ENCODE results near the gene RAB40C. TPM values are rescaled to one million over a fixed set of nuclear protein-coding genes. Genes with fewer than 3 reads are reported as not detected.

Gene RAB40C
- total and polyA plus RNA-seq, 10 of the 15 experiments (the other 5 are each of a cell fraction or from before 2014, with no cell fraction given) = 0.06 to 12.8 (median 4.6) TPM

GRCh38 chr16:567373-568256 lies 22.3 kb upstream of the RAB40C start:
- 84% methylated on average over 35 of the region's 35 CpGs for WGBS (ENCODE audit: insufficient coverage, insufficient replicate concordance, low lambda C conversion rate, missing lambda C conversion rate)
- RAD21 ChIA-PET (ENCODE audit: unreplicated experiment) = interaction anchor here (1.4 kb wide), 1 partner anchor 42 kb away, joined by 4 read pairs; no protein-coding TSS in a partner anchor
- peaks cover 19% of the 10 kb centered on the region for H3K4me1 ChIP-seq (ENCODE audit: control insufficient read depth, insufficient read depth, low read length)
- no peak for FAIRE-seq
- BruUV-seq (replicated peaks) = no TSS peak
- in situ Hi-C loops (cut with MboI) (loop anchor here (5.0 kb wide), 1 partner anchor 35 kb away; no protein-coding TSS in a partner anchor), intact Hi-C loops (cut with micrococcal nuclease; ENCODE audit: unreplicated experiment) (loop anchor here (5.0 kb wide), 1 partner anchor 40 kb away; the partner anchor contains the start of gene CAPN15)
- peak overlapping the region; percentile 76 for H3K4me2 ChIP-seq (ENCODE audit: control insufficient read depth, insufficient read depth)
- DNase-seq (ENCODE audit: low read depth, low spot score) = no peak
- POLR2A ChIA-PET = interaction anchor here (0.5 to 1.3 kb wide), 7 partner anchors 21 to 187 kb away, joined by 3 to 7 read pairs (median 4); partner anchors contain the start of gene CAPN15
- CTCF ChIA-PET = interaction anchor here (1.1 to 1.2 kb wide), 2 partner anchors 34 to 42 kb away, joined by 3 read pairs; no protein-coding TSS in a partner anchor
- SMC1A ChIA-PET (ENCODE audit: uncharacterized antibody, unreplicated experiment) = interaction anchor here (0.7 kb wide), 1 partner anchor 42 kb away, joined by 3 read pairs; no protein-coding TSS in a partner anchor
- no peaks in the 10 kb centered on the region for H3K27me3 ChIP-seq (replicated peaks in 1 of 2; ENCODE audit: control insufficient read depth in 2 of 2, insufficient read depth in 2 of 2, low read length in 1 of 2)
- no peaks in the 10 kb centered on the region for H4K20me1 ChIP-seq (ENCODE audit: control insufficient read depth, insufficient read depth)
- peak overlapping the region; percentile 13; the same call in 1 of the 2 replicates for H3K4me3 ChIP-seq
- no peak for ATAC-seq
- H2AFZ ChIP-seq (ENCODE audit: control insufficient read depth, low read depth, low read length) = peak overlapping the region; percentile 40; the same call in 1 of the 2 replicates
- peak overlapping the region; percentile 65 for H3K9ac ChIP-seq (ENCODE audit: control insufficient read depth, insufficient read depth, low read length)
- H3K36me3 ChIP-seq (ENCODE audit: control insufficient read depth in 2 of 2, insufficient read depth in 2 of 2, low read length in 1 of 2) = no peaks in the 10 kb centered on the region
- H3K27ac ChIP-seq (ENCODE audit: control insufficient read depth, insufficient read depth) = peak overlapping the region; percentile 79
- H3K79me2 ChIP-seq (ENCODE audit: control insufficient read depth, insufficient read depth, low read length) = peaks cover 6% of the 10 kb centered on the region
- H3K9me3 ChIP-seq (replicated peaks; ENCODE audit: control insufficient read depth, insufficient read depth, low read length) = no peaks in the 10 kb centered on the region
- TF ChIP-seq, protein P1, sequence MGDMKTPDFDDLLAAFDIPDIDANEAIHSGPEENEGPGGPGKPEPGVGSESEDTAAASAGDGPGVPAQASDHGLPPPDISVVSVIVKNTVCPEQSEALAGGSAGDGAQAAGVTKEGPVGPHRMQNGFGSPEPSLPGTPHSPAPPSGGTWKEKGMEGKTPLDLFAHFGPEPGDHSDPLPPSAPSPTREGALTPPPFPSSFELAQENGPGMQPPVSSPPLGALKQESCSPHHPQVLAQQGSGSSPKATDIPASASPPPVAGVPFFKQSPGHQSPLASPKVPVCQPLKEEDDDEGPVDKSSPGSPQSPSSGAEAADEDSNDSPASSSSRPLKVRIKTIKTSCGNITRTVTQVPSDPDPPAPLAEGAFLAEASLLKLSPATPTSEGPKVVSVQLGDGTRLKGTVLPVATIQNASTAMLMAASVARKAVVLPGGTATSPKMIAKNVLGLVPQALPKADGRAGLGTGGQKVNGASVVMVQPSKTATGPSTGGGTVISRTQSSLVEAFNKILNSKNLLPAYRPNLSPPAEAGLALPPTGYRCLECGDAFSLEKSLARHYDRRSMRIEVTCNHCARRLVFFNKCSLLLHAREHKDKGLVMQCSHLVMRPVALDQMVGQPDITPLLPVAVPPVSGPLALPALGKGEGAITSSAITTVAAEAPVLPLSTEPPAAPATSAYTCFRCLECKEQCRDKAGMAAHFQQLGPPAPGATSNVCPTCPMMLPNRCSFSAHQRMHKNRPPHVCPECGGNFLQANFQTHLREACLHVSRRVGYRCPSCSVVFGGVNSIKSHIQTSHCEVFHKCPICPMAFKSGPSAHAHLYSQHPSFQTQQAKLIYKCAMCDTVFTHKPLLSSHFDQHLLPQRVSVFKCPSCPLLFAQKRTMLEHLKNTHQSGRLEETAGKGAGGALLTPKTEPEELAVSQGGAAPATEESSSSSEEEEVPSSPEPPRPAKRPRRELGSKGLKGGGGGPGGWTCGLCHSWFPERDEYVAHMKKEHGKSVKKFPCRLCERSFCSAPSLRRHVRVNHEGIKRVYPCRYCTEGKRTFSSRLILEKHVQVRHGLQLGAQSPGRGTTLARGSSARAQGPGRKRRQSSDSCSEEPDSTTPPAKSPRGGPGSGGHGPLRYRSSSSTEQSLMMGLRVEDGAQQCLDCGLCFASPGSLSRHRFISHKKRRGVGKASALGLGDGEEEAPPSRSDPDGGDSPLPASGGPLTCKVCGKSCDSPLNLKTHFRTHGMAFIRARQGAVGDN (IDR thresholded peaks at IDR 0.05) = no peak
- TF ChIP-seq NKRF (conservative IDR thresholded peaks at IDR 0.05) = no peak
- TF ChIP-seq TCF3 (IDR thresholded peaks at IDR 0.05; ENCODE audit: borderline replicate concordance, insufficient read depth, low read depth, low read length) = no peak
- TF ChIP-seq CUX1 (IDR thresholded peaks at IDR 0.05; ENCODE audit: insufficient replicate concordance, low read depth, low read length) = no peak
- TF ChIP-seq NFXL1 (IDR thresholded peaks at IDR 0.05; ENCODE audit: borderline replicate concordance) = no peak
- no peak for TF ChIP-seq HDAC6 (IDR thresholded peaks at IDR 0.05; ENCODE audit: unreplicated experiment)
- no peak for TF ChIP-seq RELA (IDR thresholded peaks at IDR 0.05; ENCODE audit: borderline replicate concordance, partially characterized antibody)
- TF ChIP-seq EGR1 (IDR thresholded peaks at IDR 0.05; ENCODE audit: borderline replicate concordance in 1 of 2, low read depth in 2 of 2, low read length in 2 of 2) = no peak
- TF ChIP-seq ZBED1 (IDR thresholded peaks at IDR 0.05; ENCODE audit: borderline replicate concordance) = no peak
